ENCODE data around the gene PPP1R37.

GRCh38 chr19:45151821-45152503, 59.0 kb downstream of the PPP1R37 start:
- TF ChIP-seq TAF1 (IDR thresholded peaks at IDR 0.05; ENCODE audit: borderline replicate concordance, insufficient read depth, low read length), result no peak
- TF ChIP-seq POLR2AphosphoS5 (IDR thresholded peaks at IDR 0.05; ENCODE audit: low read depth, low read length), result no peak
- TF ChIP-seq SIN3A (IDR thresholded peaks at IDR 0.05; ENCODE audit: borderline replicate concordance, insufficient read depth, low read length), result no peak
